Ishikawa (cell line): ENCODE results near the gene LPAR5.

ENCODE experiments used
- CEBPB ChIP-seq: IDR thresholded peaks from 2 replicates; pipeline ENCODE4 v1.6.1; 2012
- EP300 ChIP-seq: IDR thresholded peaks from 2 replicates; pipeline ENCODE4 v1.6.1; 2012; ENCODE audit warnings: borderline replicate concordance
- MAX ChIP-seq: IDR thresholded peaks from 2 replicates; pipeline ENCODE4 v1.6.1; 2012
- NFIC ChIP-seq: IDR thresholded peaks from 2 replicates; pipeline ENCODE4 v1.6.1; 2012
- RAD21 ChIP-seq: IDR thresholded peaks from 2 replicates; pipeline ENCODE4 v1.6.1; 2012; ENCODE audit warnings: low read depth
- TAF1 ChIP-seq: IDR thresholded peaks from 2 replicates; pipeline ENCODE4 v1.6.1; 2012; ENCODE audit warnings: low read depth, mild to moderate bottlenecking
- YY1 ChIP-seq: IDR thresholded peaks from 2 replicates; pipeline ENCODE4 v1.6.1; 2012; ENCODE audit warnings: low read depth
- TF ChIP-seq, protein P1 (sequence below): IDR thresholded peaks from 2 replicates; pipeline ENCODE4 v1.6.1; 2012; ENCODE audit warnings: low read depth, mild to moderate bottlenecking

GRCh38 chr12:6676962-6677361 is 41.2 kb upstream of the LPAR5 start:
- TF ChIP-seq MAX (no peak), CEBPB (no peak), NFIC (no peak), TAF1 (no peak), EP300 (no peak), RAD21 (no peak), YY1 (no peak)
- TF ChIP-seq, protein P1, sequence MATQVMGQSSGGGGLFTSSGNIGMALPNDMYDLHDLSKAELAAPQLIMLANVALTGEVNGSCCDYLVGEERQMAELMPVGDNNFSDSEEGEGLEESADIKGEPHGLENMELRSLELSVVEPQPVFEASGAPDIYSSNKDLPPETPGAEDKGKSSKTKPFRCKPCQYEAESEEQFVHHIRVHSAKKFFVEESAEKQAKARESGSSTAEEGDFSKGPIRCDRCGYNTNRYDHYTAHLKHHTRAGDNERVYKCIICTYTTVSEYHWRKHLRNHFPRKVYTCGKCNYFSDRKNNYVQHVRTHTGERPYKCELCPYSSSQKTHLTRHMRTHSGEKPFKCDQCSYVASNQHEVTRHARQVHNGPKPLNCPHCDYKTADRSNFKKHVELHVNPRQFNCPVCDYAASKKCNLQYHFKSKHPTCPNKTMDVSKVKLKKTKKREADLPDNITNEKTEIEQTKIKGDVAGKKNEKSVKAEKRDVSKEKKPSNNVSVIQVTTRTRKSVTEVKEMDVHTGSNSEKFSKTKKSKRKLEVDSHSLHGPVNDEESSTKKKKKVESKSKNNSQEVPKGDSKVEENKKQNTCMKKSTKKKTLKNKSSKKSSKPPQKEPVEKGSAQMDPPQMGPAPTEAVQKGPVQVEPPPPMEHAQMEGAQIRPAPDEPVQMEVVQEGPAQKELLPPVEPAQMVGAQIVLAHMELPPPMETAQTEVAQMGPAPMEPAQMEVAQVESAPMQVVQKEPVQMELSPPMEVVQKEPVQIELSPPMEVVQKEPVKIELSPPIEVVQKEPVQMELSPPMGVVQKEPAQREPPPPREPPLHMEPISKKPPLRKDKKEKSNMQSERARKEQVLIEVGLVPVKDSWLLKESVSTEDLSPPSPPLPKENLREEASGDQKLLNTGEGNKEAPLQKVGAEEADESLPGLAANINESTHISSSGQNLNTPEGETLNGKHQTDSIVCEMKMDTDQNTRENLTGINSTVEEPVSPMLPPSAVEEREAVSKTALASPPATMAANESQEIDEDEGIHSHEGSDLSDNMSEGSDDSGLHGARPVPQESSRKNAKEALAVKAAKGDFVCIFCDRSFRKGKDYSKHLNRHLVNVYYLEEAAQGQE: no peak
